ENCODE measurements around the gene TASP1. TPM values are rescaled to one million over a fixed set of nuclear protein-coding genes. Genes with fewer than 3 reads are reported as not detected.

The TASP1 gene
- total RNA-seq, 3 donors from 2014 or later (not counting 1 experiment from before 2014, with no cell fraction given), result 15.5 to 22.3 (median 16.3) TPM

GRCh38 chr20:13581451-13581850 is 57.3 kb downstream of the TASP1 start:
- Histone ChIP-seq H3K4me3 (ENCODE audit: low read length) (no peak overlapping the region), H3K27ac (ENCODE audit: low read length) (no peak overlapping the region), H3K27me3 (ENCODE audit: control insufficient read depth, insufficient read depth, low read length) (no peaks in the 10 kb centered on the region), H3K36me3 (ENCODE audit: control insufficient read depth, insufficient read depth, low read length) (peaks cover 5% of the 10 kb centered on the region), H3K4me1 (ENCODE audit: control insufficient read depth, insufficient read depth, low read length) (no peaks in the 10 kb centered on the region), H3K9me3 (ENCODE audit: control insufficient read depth, insufficient read depth, low read length) (no peaks in the 10 kb centered on the region)
- 90% methylated on average over 3 of the region's 3 CpGs for WGBS (ENCODE audit: insufficient coverage)
- intact Hi-C loops (cut with micrococcal nuclease), result no loop called here
- Mint-ChIP-seq H3K4me1 (no peaks in the 10 kb centered on the region), H3K9me3 (peaks cover 0 to 3% of the 10 kb centered on the region in 2 donors), H3K27ac (no peak overlapping the region), H3K4me3 (no peak overlapping the region), H3K27me3 (ENCODE audit: low read depth in 2 of 2) (no peaks in the 10 kb centered on the region), H3K36me3 (peaks cover 17% of the 10 kb centered on the region)
- ATAC-seq, result no peak
- TF ChIP-seq, protein P1, sequence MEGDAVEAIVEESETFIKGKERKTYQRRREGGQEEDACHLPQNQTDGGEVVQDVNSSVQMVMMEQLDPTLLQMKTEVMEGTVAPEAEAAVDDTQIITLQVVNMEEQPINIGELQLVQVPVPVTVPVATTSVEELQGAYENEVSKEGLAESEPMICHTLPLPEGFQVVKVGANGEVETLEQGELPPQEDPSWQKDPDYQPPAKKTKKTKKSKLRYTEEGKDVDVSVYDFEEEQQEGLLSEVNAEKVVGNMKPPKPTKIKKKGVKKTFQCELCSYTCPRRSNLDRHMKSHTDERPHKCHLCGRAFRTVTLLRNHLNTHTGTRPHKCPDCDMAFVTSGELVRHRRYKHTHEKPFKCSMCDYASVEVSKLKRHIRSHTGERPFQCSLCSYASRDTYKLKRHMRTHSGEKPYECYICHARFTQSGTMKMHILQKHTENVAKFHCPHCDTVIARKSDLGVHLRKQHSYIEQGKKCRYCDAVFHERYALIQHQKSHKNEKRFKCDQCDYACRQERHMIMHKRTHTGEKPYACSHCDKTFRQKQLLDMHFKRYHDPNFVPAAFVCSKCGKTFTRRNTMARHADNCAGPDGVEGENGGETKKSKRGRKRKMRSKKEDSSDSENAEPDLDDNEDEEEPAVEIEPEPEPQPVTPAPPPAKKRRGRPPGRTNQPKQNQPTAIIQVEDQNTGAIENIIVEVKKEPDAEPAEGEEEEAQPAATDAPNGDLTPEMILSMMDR (IDR thresholded peaks at IDR 0.05), result no peak
- no peak for DNase-seq

DNA sequence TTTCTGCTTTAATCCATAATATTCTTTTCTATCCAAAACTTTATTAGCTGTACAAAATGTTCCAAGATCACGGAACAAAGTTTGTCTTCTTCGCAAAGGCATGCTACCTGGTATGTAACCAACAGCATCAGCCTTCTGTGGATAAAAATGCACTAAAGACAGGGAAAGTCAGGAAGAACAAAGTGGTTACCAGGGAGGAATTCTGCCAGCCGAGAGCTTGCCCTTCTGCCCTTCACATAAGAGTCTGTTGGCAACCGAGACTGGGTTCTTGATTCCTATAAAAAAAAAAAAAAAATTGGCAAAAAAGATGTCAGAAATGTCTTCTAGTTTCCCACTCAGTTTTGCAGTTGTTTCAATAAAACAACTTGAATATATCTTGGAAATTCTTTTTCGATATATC is 58.0 kb downstream of the TASP1 start:
- no peaks in the 10 kb centered on the region for H3K27me3 Mint-ChIP-seq (ENCODE audit: low read depth in 2 of 2)
- no peak overlapping the region for H3K27ac ChIP-seq (ENCODE audit: low read length)
- peaks cover 3% of the 10 kb centered on the region for H3K9me3 ChIP-seq (ENCODE audit: control insufficient read depth, insufficient read depth, low read length)
- ATAC-seq, result no peak
- DNase-seq, result no peak
- H3K4me1 Mint-ChIP-seq, result no peaks in the 10 kb centered on the region
- H3K36me3 Mint-ChIP-seq, result peaks cover 10% of the 10 kb centered on the region
- TF ChIP-seq, protein P1 (IDR thresholded peaks at IDR 0.05), result no peak
- no peak overlapping the region for H3K4me3 Mint-ChIP-seq
- H3K4me1 ChIP-seq (ENCODE audit: control insufficient read depth, insufficient read depth, low read length), result no peaks in the 10 kb centered on the region
- H3K27me3 ChIP-seq (ENCODE audit: control insufficient read depth, insufficient read depth, low read length), result no peaks in the 10 kb centered on the region
- peaks cover 0 to 3% of the 10 kb centered on the region in 2 donors for H3K9me3 Mint-ChIP-seq
- WGBS (ENCODE audit: insufficient coverage), result 98% methylated on average over 4 of the region's 5 CpGs
- no peak overlapping the region for H3K4me3 ChIP-seq (ENCODE audit: low read length)
- intact Hi-C loops (cut with micrococcal nuclease), result no loop called here
- H3K36me3 ChIP-seq (ENCODE audit: control insufficient read depth, insufficient read depth, low read length), result peaks cover 3% of the 10 kb centered on the region
- H3K27ac Mint-ChIP-seq, result no peak overlapping the region

- no peak overlapping the region for H3K27ac ChIP-seq (ENCODE audit: low read length)
- ATAC-seq, result no peak
- Mint-ChIP-seq H3K27ac (no peak overlapping the region), H3K4me3 (no peak overlapping the region), H3K4me1 (no peaks in the 10 kb centered on the region), H3K9me3 (peaks cover 0 to 3% of the 10 kb centered on the region in 2 donors), H3K27me3 (ENCODE audit: low read depth in 2 of 2) (no peaks in the 10 kb centered on the region), H3K36me3 (no peaks in the 10 kb centered on the region)
- no peaks in the 10 kb centered on the region for H3K27me3 ChIP-seq (ENCODE audit: control insufficient read depth, insufficient read depth, low read length)
- peaks cover 5% of the 10 kb centered on the region for H3K36me3 ChIP-seq (ENCODE audit: control insufficient read depth, insufficient read depth, low read length)
- no CpG with 5 or more reads among the region's 2 CpGs for WGBS (ENCODE audit: insufficient coverage)
- DNase-seq, result no peak
- H3K4me1 ChIP-seq (ENCODE audit: control insufficient read depth, insufficient read depth, low read length), result no peaks in the 10 kb centered on the region
- intact Hi-C loops (cut with micrococcal nuclease), result no loop called here
- H3K9me3 ChIP-seq (ENCODE audit: control insufficient read depth, insufficient read depth, low read length), result peaks cover 3% of the 10 kb centered on the region
- no peak overlapping the region for H3K4me3 ChIP-seq (ENCODE audit: low read length)
- TF ChIP-seq, protein P1 (IDR thresholded peaks at IDR 0.05), result no peak
These were observed 64.7 kb downstream of the TASP1 start for GRCh38 chr20:13574071-13574470.

DNA sequence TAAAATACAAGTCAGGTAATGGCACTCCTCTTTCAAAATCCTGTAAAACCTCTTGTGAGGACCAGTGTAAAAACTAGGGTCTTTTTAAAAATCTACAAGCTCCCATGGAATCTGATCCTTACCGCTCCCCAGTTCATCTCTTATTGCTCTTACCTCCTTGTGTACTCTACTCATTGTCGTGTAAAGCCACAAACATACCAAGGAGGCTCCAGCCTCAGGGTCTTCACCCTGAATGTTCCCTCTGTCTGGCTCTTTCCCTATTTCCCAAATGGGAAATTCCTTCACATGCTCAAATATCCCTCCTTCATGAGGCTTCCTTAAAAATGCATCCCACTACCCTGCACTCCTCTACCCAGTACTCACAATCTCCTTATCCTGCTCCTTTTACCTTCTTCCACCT is 67.1 kb downstream of the TASP1 start:
- TF ChIP-seq, protein P1 (IDR thresholded peaks at IDR 0.05), result no peak
- H3K27me3 Mint-ChIP-seq (ENCODE audit: low read depth in 2 of 2), result no peaks in the 10 kb centered on the region
- H3K4me3 ChIP-seq (ENCODE audit: low read length), result no peak overlapping the region
- H3K4me1 ChIP-seq (ENCODE audit: control insufficient read depth, insufficient read depth, low read length), result no peaks in the 10 kb centered on the region
- H3K9me3 ChIP-seq (ENCODE audit: control insufficient read depth, insufficient read depth, low read length), result peaks cover 3% of the 10 kb centered on the region
- H3K27me3 ChIP-seq (ENCODE audit: control insufficient read depth, insufficient read depth, low read length), result no peaks in the 10 kb centered on the region
- peaks cover 5% of the 10 kb centered on the region for H3K36me3 Mint-ChIP-seq
- H3K4me1 Mint-ChIP-seq, result no peaks in the 10 kb centered on the region
- H3K27ac ChIP-seq (ENCODE audit: low read length), result no peak overlapping the region
- peaks cover 8% of the 10 kb centered on the region for H3K36me3 ChIP-seq (ENCODE audit: control insufficient read depth, insufficient read depth, low read length)
- intact Hi-C loops (cut with micrococcal nuclease), result no loop called here
- H3K9me3 Mint-ChIP-seq, result peaks cover 3 to 6% of the 10 kb centered on the region in 2 donors
- no peak overlapping the region for H3K4me3 Mint-ChIP-seq
- ATAC-seq (no peak), DNase-seq (no peak)
- H3K27ac Mint-ChIP-seq, result no peak overlapping the region
- WGBS (ENCODE audit: insufficient coverage), result 99% methylated on average over 2 of the region's 2 CpGs

Data from natural killer cell (primary cell).